Central memory CD4-positive, alpha-beta T cell (primary cell): ENCODE measurements around the gene ALCAM.

Experiments used
- DNase-seq: peaks from one replicate; pipeline ENCODE4 v3.0.0; 2022

Gene ALCAM

GRCh38 chr3:105534491-105534890, 167.8 kb downstream of the ALCAM start:
- DNase-seq = no peak

- no peak for DNase-seq
These were observed 170.8 kb downstream of the ALCAM start for GRCh38 chr3:105537371-105538080.

- DNase-seq = no peak
These were observed 171.8 kb downstream of the ALCAM start for GRCh38 chr3:105538483-105538882.

GRCh38 chr3:105539897-105540296, 173.2 kb downstream of the ALCAM start:
- no peak for DNase-seq

- no peak for DNase-seq
These were observed 175.7 kb downstream of the ALCAM start for GRCh38 chr3:105542282-105543019.

- DNase-seq = no peak
These were observed 178.3 kb downstream of the ALCAM start for GRCh38 chr3:105545051-105545450.

- no peak for DNase-seq
These were observed 187.1 kb downstream of the ALCAM start for GRCh38 chr3:105553851-105554250.

- DNase-seq = no peak
These were observed 188.5 kb downstream of the ALCAM start for GRCh38 chr3:105555206-105555605.

- DNase-seq = no peak
These were observed 193.1 kb downstream of the ALCAM start for GRCh38 chr3:105559856-105560255.

GRCh38 chr3:105561876-105562275, 195.2 kb downstream of the ALCAM start:
- no peak for DNase-seq

- no peak for DNase-seq
These were observed 198.0 kb downstream of the ALCAM start for GRCh38 chr3:105564546-105565288.

- no peak for DNase-seq
These were observed 204.3 kb downstream of the ALCAM start for GRCh38 chr3:105571005-105571404.

GRCh38 chr3:105572501-105572900, 205.8 kb downstream of the ALCAM start:
- no peak for DNase-seq

- DNase-seq = no peak
These were observed 212.7 kb downstream of the ALCAM start for GRCh38 chr3:105579439-105579838.

GRCh38 chr3:105580296-105580965, 213.7 kb downstream of the ALCAM start:
- DNase-seq = no peak

- DNase-seq = no peak
These were observed 215.3 kb downstream of the ALCAM start for GRCh38 chr3:105582015-105582414.

GRCh38 chr3:105584003-105584790, 217.5 kb downstream of the ALCAM start:
- no peak for DNase-seq

GRCh38 chr3:105593315-105593714, 226.6 kb downstream of the ALCAM start:
- no peak for DNase-seq

GRCh38 chr3:105594219-105594618, 227.5 kb downstream of the ALCAM start:
- no peak for DNase-seq

- DNase-seq = no peak
These were observed 231.5 kb downstream of the ALCAM start for GRCh38 chr3:105598042-105598796.

GRCh38 chr3:105599350-105599749, 232.6 kb downstream of the ALCAM start:
- DNase-seq = no peak
